ENCODE measurements around the gene SEC31A. TPM values are rescaled to one million over a fixed set of nuclear protein-coding genes. Genes with fewer than 3 reads are reported as not detected.

SEC31A gene
- total and polyA plus RNA-seq, 2 experiments from 2014 or later: 91.0 to 98.8 TPM

- ATAC-seq (no peak; the same call in 2 of the 3 replicates), DNase-seq (ENCODE audit: low spot score) (peak; percentile 73)
- Histone ChIP-seq H3K79me2 (replicated peaks; ENCODE audit: insufficient read depth) (no peaks in the 10 kb centered on the region), H3F3A (replicated peaks; ENCODE audit: low read depth) (no peaks in the 10 kb centered on the region), H3K4me2 (peak overlapping the region; percentile 56), H3K36me3 (ENCODE audit: insufficient read depth) (no peaks in the 10 kb centered on the region), H3K27me3 (ENCODE audit: insufficient read depth) (peaks cover 100% of the 10 kb centered on the region), H3K27ac (ENCODE audit: low read depth) (no peak overlapping the region), H2AFZ (no peak overlapping the region), H3K9me2 (ENCODE audit: insufficient read depth) (no peaks in the 10 kb centered on the region), H4K20me1 (replicated peaks; ENCODE audit: insufficient read depth) (peaks cover 13% of the 10 kb centered on the region), H3K4me1 (ENCODE audit: insufficient read depth) (peaks cover 35% of the 10 kb centered on the region), H3K4me3 (peak overlapping the region; percentile 11; the same call in 1 of the 2 replicates)
- no peak for TF ChIP-seq EZH2phosphoT487 (IDR thresholded peaks at IDR 0.05; ENCODE audit: unreplicated experiment)
- no peak for TF ChIP-seq EZH2 (IDR thresholded peaks at IDR 0.05; ENCODE audit: low read depth, unreplicated experiment)
- no peak for TF ChIP-seq STAT1 (IDR thresholded peaks at IDR 0.05; ENCODE audit: unreplicated experiment)
- TF ChIP-seq ZNF114 (CRISPR knock-in tag; IDR thresholded peaks at IDR 0.05): no peak
- no peak for TF ChIP-seq POLR2AphosphoS5 (IDR thresholded peaks at IDR 0.05; ENCODE audit: low read depth)
- peak; percentile 13; the same call in 1 of the 2 replicates for TF ChIP-seq NANOG (IDR thresholded peaks at IDR 0.05; ENCODE audit: borderline replicate concordance)
- TF ChIP-seq CTCF (conservative IDR thresholded peaks at IDR 0.05; ENCODE audit: low read depth in 2 of 2): no peak
- Mint-ChIP-seq H3K36me3 (ENCODE audit: low read depth) (no peaks in the 10 kb centered on the region; the same call in 2 of the 3 replicates), H3K4me3 (peak overlapping the region; percentile 28; the same call in 1 of the 3 replicates), H3K9me3 (no peaks in the 10 kb centered on the region; the same call in 1 of the 3 replicates), H3K27me3 (ENCODE audit: insufficient read depth, low read depth, poor library complexity) (peaks cover 92% of the 10 kb centered on the region), H3K4me1 (peaks cover 35% of the 10 kb centered on the region), H3K27ac (no peak overlapping the region)
Observed at GRCh38 chr4:82784681-82785610, 106.0 kb downstream of the SEC31A start.

DNA sequence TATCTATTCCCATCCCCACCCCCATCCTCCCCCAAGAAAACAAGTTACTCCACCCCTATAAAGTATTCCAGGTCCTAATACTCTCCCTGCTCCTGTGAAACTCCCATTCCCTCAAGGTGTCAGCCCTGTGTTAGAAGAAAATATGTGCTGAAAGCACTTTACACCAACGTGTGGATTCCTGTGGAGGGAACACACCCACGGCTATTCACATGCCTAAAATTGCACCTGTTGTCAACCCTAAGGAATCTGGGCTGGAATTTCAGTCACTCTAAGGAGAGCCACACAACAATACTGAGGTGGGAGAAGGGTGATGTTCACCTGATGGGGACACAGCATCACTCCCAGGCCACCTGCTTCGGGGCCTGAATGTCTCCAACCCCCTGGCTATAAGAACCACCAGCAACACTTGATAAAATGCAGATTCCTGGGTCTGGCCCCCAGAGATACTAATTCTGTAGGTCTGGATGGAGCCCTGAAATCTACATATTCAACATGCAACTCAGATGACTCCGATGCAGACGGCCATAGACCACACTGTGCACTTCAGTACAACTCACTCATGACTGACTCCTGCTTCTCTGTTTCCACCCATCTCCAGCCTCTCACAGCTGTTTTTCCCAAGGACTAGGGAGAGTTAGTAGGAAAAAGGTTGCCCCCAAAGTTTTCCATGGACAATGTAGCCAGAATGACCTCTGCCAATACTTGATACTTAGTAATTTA is 108.2 kb downstream of the SEC31A start:
- peaks cover 7% of the 10 kb centered on the region for H4K20me1 ChIP-seq (replicated peaks; ENCODE audit: insufficient read depth)
- DNase-seq (ENCODE audit: low spot score) (peak; percentile 75), ATAC-seq (peak; percentile 60)
- peaks cover 81% of the 10 kb centered on the region for H3K27me3 ChIP-seq (ENCODE audit: insufficient read depth)
- no peaks in the 10 kb centered on the region for H3K9me2 ChIP-seq (ENCODE audit: insufficient read depth)
- H2AFZ ChIP-seq: no peak overlapping the region
- H3K27ac ChIP-seq (ENCODE audit: low read depth): no peak overlapping the region
- Mint-ChIP-seq H3K36me3 (ENCODE audit: low read depth) (no peaks in the 10 kb centered on the region; the same call in 2 of the 3 replicates), H3K4me1 (peaks cover 35% of the 10 kb centered on the region), H3K4me3 (no peak overlapping the region; the same call in 2 of the 3 replicates), H3K9me3 (no peaks in the 10 kb centered on the region; the same call in 2 of the 3 replicates), H3K27ac (no peak overlapping the region), H3K27me3 (ENCODE audit: insufficient read depth, low read depth, poor library complexity) (peaks cover 77% of the 10 kb centered on the region)
- no peaks in the 10 kb centered on the region for H3K36me3 ChIP-seq (ENCODE audit: insufficient read depth)
- H3K4me1 ChIP-seq (ENCODE audit: insufficient read depth): peaks cover 35% of the 10 kb centered on the region
- H3K4me3 ChIP-seq: no peak overlapping the region
- H3K79me2 ChIP-seq (replicated peaks; ENCODE audit: insufficient read depth): no peaks in the 10 kb centered on the region
- no peak overlapping the region for H3K4me2 ChIP-seq
- no peaks in the 10 kb centered on the region for H3F3A ChIP-seq (replicated peaks; ENCODE audit: low read depth)
- no peak for TF ChIP-seq ZNF331 (CRISPR knock-in tag; IDR thresholded peaks at IDR 0.05; ENCODE audit: low read depth)
- TF ChIP-seq ZNF114 (CRISPR knock-in tag; IDR thresholded peaks at IDR 0.05): no peak
- TF ChIP-seq CTCF (conservative IDR thresholded peaks at IDR 0.05; ENCODE audit: low read depth in 2 of 2): no peak
- TF ChIP-seq POLR2AphosphoS5 (IDR thresholded peaks at IDR 0.05; ENCODE audit: low read depth): no peak
- no peak for TF ChIP-seq NANOG (IDR thresholded peaks at IDR 0.05; ENCODE audit: borderline replicate concordance)
- TF ChIP-seq ETS1 (IDR thresholded peaks at IDR 0.05): no peak
- TF ChIP-seq, protein P1, sequence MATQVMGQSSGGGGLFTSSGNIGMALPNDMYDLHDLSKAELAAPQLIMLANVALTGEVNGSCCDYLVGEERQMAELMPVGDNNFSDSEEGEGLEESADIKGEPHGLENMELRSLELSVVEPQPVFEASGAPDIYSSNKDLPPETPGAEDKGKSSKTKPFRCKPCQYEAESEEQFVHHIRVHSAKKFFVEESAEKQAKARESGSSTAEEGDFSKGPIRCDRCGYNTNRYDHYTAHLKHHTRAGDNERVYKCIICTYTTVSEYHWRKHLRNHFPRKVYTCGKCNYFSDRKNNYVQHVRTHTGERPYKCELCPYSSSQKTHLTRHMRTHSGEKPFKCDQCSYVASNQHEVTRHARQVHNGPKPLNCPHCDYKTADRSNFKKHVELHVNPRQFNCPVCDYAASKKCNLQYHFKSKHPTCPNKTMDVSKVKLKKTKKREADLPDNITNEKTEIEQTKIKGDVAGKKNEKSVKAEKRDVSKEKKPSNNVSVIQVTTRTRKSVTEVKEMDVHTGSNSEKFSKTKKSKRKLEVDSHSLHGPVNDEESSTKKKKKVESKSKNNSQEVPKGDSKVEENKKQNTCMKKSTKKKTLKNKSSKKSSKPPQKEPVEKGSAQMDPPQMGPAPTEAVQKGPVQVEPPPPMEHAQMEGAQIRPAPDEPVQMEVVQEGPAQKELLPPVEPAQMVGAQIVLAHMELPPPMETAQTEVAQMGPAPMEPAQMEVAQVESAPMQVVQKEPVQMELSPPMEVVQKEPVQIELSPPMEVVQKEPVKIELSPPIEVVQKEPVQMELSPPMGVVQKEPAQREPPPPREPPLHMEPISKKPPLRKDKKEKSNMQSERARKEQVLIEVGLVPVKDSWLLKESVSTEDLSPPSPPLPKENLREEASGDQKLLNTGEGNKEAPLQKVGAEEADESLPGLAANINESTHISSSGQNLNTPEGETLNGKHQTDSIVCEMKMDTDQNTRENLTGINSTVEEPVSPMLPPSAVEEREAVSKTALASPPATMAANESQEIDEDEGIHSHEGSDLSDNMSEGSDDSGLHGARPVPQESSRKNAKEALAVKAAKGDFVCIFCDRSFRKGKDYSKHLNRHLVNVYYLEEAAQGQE (IDR thresholded peaks at IDR 0.05; ENCODE audit: unreplicated experiment): no peak
- TF ChIP-seq STAT1 (IDR thresholded peaks at IDR 0.05; ENCODE audit: unreplicated experiment): no peak
- no peak for TF ChIP-seq EZH2 (IDR thresholded peaks at IDR 0.05; ENCODE audit: low read depth, unreplicated experiment)

All from GM23338 (cell line).